Kidney capillary endothelial cell (primary cell): ENCODE measurements around the gene SEC14L3.

Experiments used
- DNase-seq: peaks from one replicate; pipeline ENCODE4 v3.0.0-alpha.2; 2018; ENCODE audit warnings: low spot score

SEC14L3 gene

DNA sequence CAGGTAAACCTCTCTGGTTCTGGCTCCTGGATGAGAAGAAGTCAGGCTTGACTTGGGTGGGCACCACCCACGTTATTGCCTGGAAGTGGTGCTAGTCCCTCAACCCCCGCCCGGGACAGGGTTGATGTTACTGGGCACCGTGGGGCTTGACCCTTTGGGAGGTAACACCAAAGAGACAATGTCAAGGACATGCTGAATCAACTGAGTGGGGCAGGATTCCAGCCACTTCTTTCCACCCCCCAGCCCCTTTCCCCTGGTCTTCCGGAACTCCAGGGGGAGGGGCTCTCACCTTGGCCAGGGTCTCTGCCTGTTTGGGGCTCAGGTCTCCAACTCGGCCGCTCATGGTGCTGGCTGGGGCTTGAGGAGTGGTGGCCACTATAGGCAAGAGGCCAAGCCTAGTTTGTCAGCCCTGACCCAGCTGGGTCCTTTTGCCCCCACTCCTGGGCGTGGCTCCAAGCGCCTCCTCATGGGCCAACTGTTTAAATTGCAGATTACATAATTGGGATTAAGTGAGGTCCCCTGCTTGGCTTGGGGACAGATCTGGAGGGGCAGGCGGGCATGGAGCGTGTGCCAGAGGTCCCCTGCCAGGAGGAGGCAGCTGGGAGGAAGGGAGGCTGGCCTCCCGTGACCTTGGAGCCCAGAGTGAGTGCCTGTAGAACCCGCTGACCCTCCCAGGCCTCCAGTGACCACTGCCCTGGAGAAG, at the start of gene SEC14L3:
SEC14L3 (minus strand) TSS at position 402 of the 703 bp plus-strand sequence; CDS start at position 343, 59 bp downstream.
- DNase-seq, result no peak

- DNase-seq, result no peak
Observed at GRCh38 chr22:30519842-30520425, 48.1 kb upstream of the SEC14L3 start.

GRCh38 chr22:30516731-30517130, 44.9 kb upstream of the SEC14L3 start:
- DNase-seq, result no peak

- no peak for DNase-seq
Observed at GRCh38 chr22:30516273-30516672, 44.5 kb upstream of the SEC14L3 start.

- no peak for DNase-seq
Observed at GRCh38 chr22:30514252-30514651, 42.4 kb upstream of the SEC14L3 start.

GRCh38 chr22:30513462-30513861, 41.6 kb upstream of the SEC14L3 start:
- no peak for DNase-seq

GRCh38 chr22:30511911-30512310, 40.1 kb upstream of the SEC14L3 start:
- no peak for DNase-seq

GRCh38 chr22:30511109-30511508, 39.3 kb upstream of the SEC14L3 start:
- DNase-seq, result no peak

DNA sequence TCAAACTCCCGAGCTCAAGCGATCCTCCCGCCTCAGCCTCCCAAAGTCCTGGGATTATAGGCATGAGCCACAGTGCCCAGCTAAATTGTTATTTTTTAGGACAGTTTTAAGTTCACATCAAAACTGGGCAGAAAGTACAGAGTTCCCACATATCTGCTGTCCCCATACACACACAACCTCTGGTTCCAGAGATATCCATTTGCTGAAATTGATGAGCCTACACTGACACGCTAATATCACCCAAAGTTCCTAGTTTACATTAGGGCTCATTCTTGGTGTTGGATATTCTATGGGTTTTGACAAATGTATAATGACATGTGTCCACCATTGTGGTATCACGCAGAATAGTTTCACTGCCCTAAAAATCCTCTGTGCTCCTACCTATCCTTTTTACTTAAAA, 36.4 kb upstream of the SEC14L3 start:
- DNase-seq, result no peak

DNA sequence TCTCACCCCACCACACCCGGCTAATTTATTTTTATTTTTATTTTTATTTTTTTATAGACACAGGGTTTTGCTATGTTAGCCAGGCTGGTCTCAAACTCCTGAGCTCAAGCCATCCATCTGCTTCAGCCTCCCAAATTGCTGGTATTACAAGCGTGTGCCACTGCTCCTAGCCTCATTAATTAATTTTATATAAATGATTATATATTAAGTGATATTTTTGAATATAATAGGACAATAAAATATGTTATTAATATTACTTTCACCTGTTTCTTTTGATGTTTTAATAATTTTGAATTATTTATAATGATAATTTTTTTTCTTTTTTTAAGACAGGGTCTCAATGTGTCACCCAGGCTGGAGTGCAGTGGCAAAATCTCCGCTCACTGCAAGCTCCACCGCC, 35.9 kb upstream of the SEC14L3 start:
- DNase-seq, result no peak

DNA sequence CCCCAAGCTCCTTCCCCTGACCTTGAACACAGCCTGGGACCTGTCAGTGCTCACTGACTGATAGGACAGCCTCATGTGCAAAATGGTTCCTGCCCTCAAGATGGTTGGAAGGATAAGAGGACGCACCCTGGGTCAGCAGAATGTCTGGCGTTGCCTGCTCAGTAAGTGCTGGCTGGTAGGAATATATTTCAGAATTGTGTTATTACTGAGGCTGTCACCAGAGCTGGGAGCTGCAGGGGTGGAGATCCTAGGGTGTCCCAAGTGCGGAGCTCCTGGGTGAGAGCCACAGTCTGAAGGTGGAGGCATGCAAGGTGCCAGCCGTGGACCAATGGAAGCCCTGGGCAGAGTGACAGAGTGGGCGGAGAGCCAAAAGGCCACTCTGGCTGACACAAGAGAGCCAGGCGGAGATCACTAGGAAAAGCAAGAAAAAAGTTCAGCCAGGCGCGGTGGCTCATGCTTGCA, 34.7 kb upstream of the SEC14L3 start:
- no peak for DNase-seq

DNA sequence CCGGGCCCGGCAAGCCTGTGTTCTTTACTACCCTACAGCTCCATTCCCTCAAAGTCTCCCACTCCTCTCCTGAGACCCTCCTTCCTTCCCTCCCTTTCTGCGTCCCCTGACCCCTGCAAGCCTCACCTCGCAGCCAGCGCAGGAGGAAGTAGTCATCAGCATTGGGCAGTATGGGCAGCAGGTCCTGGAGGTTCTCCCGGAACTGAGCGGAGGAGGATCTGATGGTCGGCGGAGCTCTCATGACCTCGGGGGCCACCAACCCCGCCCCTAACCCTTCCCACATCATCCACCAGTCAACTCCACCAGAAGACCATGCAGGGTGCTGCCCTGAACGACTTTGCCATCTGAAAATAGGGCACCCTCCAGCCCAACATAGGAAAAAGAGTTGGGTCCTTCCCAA, 31.7 kb upstream of the SEC14L3 start:
- no peak for DNase-seq

DNA sequence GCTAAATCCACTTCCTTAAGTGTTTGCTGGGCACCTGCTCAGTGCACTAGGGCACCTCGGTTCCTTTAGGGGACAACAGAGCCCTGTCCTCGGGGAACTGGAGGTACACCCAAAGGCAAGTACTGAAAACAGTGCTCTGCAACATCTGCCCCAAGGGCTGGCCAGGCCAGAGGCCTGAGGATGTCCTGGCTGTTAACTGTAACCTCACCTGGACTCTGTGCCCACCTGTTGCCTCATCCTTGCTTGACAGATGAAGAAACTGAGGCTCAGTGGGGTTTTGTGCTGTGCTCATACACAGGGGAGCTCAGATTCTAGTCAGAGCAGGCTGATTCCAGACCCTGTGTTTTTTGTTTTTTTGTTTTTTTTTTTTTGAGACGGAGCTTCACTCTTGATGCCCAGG, 31.1 kb upstream of the SEC14L3 start:
- no peak for DNase-seq

DNA sequence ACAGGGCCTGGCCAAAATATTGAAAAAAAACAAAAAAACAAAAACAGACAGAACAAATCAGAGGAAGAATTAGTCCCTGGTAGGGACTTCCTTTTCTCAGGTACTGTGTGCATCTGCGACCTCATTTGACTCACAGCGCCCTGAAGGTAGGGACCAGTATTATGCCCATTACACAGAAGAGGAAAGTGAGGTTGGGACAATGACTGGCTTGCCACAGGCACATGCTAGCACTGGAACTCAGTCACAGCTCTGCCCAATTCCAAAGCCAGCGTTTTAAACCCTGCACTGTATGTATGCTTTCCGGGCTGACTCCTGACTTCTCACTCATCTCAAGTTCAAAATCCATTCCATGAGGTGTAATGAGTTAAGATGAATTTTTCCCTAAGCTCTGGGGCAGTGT, 30.3 kb upstream of the SEC14L3 start:
- DNase-seq, result no peak

- DNase-seq, result no peak
Observed at GRCh38 chr22:30500628-30501027, 28.8 kb upstream of the SEC14L3 start.

GRCh38 chr22:30497466-30498150, 25.8 kb upstream of the SEC14L3 start:
- DNase-seq, result no peak

DNA sequence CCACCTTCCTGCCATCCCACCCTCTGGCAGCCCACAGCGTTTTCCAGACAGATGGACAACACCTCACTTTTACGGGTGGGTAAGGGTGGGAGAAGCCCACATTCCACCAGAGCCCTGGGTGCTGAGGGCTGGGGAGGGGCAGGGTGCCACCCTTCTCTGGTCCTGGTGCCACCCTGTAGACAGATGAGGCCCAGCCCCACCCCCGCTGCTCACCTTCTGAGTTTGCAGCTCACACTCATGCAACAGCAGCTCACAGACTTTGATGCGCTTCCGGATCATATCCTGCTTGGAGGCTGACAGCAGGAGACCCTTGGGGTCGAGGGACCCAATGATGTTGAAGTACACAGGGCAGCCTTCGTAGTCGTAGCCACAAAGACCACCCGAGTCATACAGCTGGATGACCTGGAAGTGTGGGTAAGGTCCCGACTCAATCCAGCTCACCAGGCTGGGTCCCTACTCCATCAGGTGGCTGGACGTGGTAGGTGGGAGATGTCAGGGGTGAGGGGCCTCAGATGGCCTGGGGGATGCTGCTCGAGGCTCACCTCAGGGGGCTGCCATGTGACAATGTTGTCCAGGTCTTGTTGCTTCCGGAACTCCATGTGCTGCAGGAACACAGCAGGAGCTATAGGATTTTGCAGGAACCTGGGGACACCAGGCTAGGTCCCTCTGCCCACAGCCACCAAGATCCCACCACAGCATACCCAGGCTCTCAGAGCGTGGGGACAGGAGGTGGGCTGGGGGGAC, 23.4 kb upstream of the SEC14L3 start:
- DNase-seq, result no peak

DNA sequence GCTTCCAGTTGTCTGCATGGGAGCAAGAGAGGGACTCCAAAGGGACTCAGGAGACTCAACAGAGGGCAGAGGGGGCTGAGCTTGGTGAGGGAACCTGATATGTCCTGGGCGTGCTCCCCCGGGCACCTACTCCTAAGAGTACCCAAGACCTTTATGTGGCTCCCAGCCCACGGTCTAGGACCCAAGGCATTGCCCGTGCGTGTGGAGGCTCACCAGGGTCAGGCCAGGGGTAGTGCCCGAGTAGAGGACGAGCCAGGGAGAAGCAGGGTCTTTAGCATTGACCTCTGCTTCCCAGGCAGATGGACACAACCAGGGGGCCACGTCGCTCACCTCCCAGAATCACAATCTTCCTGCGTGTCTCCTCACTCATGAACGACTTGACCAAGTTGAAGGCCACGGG, 20.3 kb upstream of the SEC14L3 start:
- DNase-seq, result no peak

DNA sequence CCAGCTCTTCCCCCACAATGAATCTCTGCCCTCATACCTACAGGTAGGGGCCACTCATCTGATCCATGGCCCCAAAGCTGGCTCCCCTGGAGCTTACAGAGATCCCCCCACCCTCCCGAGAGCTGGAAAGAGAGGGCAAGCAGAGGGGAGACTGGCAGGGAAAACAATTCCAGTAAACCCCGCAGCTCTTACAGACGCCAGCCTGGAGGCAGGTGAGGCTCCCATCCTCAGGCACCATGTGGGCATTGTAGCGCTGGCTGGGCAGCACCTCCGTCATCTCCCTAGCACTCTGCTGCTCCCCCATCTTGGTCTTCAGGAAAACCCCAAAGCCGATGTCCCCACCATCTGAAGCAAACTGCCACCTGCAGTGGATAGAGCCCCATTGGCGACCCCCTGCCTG, 19.6 kb upstream of the SEC14L3 start:
- DNase-seq, result no peak

DNA sequence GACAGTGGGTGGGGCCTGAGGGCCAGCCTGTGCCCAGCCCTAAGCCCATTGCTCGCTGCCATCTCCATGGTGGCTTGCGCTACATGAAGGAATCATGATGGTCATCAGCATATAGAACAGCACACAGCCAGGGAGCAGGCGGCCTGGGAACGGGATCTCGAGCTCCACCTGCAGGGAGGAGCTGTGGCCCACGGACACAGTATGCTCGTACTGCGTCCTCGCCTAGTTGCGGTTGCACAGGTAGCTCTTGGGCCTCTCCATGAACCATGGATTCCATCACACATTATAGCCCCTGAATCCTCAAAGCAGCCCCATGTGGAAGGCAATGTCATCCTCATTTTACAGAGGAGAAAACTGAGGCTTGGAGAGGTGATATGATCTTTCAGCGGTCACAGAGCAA, 18.6 kb upstream of the SEC14L3 start:
- no peak for DNase-seq

GRCh38 chr22:30488121-30488520, 16.3 kb upstream of the SEC14L3 start:
- DNase-seq, result no peak

DNA sequence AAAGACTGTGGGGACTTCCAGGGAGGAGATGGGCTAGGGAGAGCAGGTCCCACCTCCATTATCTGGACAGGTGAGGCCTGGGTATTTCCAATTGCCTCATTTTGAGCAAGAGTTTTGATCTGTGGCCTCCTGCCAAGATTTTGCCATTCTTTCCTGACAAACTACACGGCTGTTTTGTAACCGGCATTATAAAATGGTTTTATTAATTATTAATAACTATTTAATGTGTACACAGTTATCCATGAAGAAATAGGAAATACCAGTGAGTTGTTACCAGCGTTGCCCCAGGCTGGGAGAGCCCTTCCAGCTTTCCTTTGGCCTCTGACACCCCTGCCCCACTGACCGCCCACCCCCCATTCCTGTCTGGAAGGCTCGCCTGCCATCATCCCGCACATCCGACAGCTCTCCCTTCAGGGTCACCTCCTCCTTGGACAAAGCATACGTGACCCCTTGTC, 14.9 kb upstream of the SEC14L3 start:
- DNase-seq, result no peak

- no peak for DNase-seq
Observed at GRCh38 chr22:30486118-30486517, 14.3 kb upstream of the SEC14L3 start.
